Adrenal gland (tissue), 12 donors: ENCODE data around the gene SCN1A. TPM values are rescaled to one million over a fixed set of nuclear protein-coding genes. Genes with fewer than 3 reads are reported as not detected.

Experiments used
- DNase-seq, 7 donors: peaks; one replicate each; pipeline ENCODE4 v3.0.0-alpha.2; 2019 to 2020
- H3K27ac ChIP-seq, 5 donors: fragments of 200-600 bp; sonication (generic) in 4 of 5; 1 replicate in 3 of 5; 2 replicates in 2 of 5; pipeline versions ENCODE4 v1.5.1 to v1.8.0; 2016 to 2020; ENCODE audit warnings: mild to moderate bottlenecking in 1 of 5
- H3K27me3 ChIP-seq: fragments of 200-600 bp; 2 replicates; pipeline ENCODE4 v1.8.0; 2021
- H3K36me3 ChIP-seq, 2 donors: fragments of 200-600 bp; replicated peaks in 1 of 2; 1 replicate in 1 of 2; 2 replicates in 1 of 2; pipeline versions ENCODE4 v1.5.1 to v1.8.0; 2018 to 2022
- H3K4me1 ChIP-seq, 2 donors: fragments of 200-600 bp; replicated peaks in 1 of 2; 1 replicate in 1 of 2; 2 replicates in 1 of 2; pipeline versions ENCODE4 v1.5.1 to v1.8.0; 2018 to 2021
- H3K4me3 ChIP-seq, 4 donors: fragments of 200-600 bp; sonication (generic) in 3 of 4; one replicate each; pipeline ENCODE4 v1.5.1; 2016 to 2018
- H3K9me3 ChIP-seq, 3 donors: fragments of 200-600 bp; sonication (generic) in 1 of 3; replicated peaks in 1 of 3; 1 replicate in 2 of 3; 2 replicates in 1 of 3; pipeline versions ENCODE4 v1.5.1 to v1.8.0; 2016 to 2021
- CTCF ChIP-seq, 6 experiments: fragments of 450-650 bp in 4 of 6; fragments of 200-600 bp in 2 of 6; sonication (generic) in 1 of 6; IDR thresholded peaks; 1 replicate in 5 of 6; 2 replicates in 1 of 6; pipeline versions ENCODE4 v1.5.1 to v1.8.0; 2016 to 2021; ENCODE audit warnings: antibody characterized with exemption in 6 of 6, mild to moderate bottlenecking in 2 of 6, moderate library complexity in 1 of 6
- POLR2A ChIP-seq, 2 donors: fragments of 450-650 bp; IDR thresholded peaks; one replicate each; pipeline ENCODE4 v1.6.1; 2017; ENCODE audit warnings: antibody characterized with exemption in 2 of 2, mild to moderate bottlenecking in 2 of 2, moderate library complexity in 1 of 2
- WGBS, 4 donors: extraction: QIAGEN DNeasy Blood & Tissue Kit in 2 of 4; methylation state at CpG; one replicate each; pipeline versions ENCODE4 v1.1.5 to v1.1.7; 2013 to 2017; 5-methylcytosine and 5-hydroxymethylcytosine counted together
- intact Hi-C, 2 donors: fragments of 100-400 bp; cut with DNase I; formaldehyde crosslinking; loops; one replicate each; pipeline versions ENCODE4 v1.14.1 to v1.15.0; 2022 to 2023
- polyA plus RNA-seq, 3 donors: library from polyadenylated mRNA; stranded (reverse); fragments of 200-250 nt in 2 of 3; fragments of 350-450 nt in 1 of 3; fragmentation: Illumina TruSeq in 1 of 3; extraction: RNeasy Lipid Tissue Mini Kit (QIAGEN cat#74804) in 1 of 3; gene quantifications; one replicate each; pipeline ENCODE4 v1.2.3, GENCODE V29; 2013 to 2014
- total RNA-seq, 9 donors: library from RNA; depleted of rRNA in 4 of 9; stranded (reverse); fragments of >200 nt in 4 of 9; fragments of 120-200 nt in 1 of 9; fragmentation: NEBNext Ultra II Directional in 1 of 9; extraction: Animal tissue kit (Norgen Biotek cat#: 25700) in 1 of 9; gene quantifications; one replicate each; pipeline versions ENCODE4 v1.1.0 to v1.2.4, GENCODE V29; 2013 to 2023
- donor health status: healthy with polysubstance abuse.
- donor health status: Bipolar disorder and iron deficiency.
- donor health status: DM: yes; HTN: yes; CAD: no.
- donor health status: DM: no; HTN: no; CAD: no.
- donor health status: DM: no; HTN: no; CAD: no.
- donor health status: DM: yes; HTN: yes; CAD: no.

SCN1A gene
- total and polyA plus RNA-seq, 12 donors, result 0.07 to 8.9 (median 0.22) TPM; not detected in 4

- no peaks in the 10 kb centered on the region for H3K9me3 ChIP-seq
- no peak overlapping the region for H3K4me3 ChIP-seq
- no peak for DNase-seq
- no peaks in the 10 kb centered on the region for H3K27me3 ChIP-seq
- no peaks in the 10 kb centered on the region for H3K4me1 ChIP-seq
- H3K36me3 ChIP-seq, result no peaks in the 10 kb centered on the region
- 54 to 63% (median 61%) methylated on average over 7 of the region's 7 CpGs for WGBS, 4 donors
- no peak for TF ChIP-seq POLR2A (IDR thresholded peaks at IDR 0.05)
- no peak for TF ChIP-seq CTCF (IDR thresholded peaks at IDR 0.05)
- intact Hi-C loops, result no loop called here
- no peak overlapping the region for H3K27ac ChIP-seq
These were observed 20.9 kb upstream of the SCN1A start for GRCh38 chr2:166148500-166149400.

DNA sequence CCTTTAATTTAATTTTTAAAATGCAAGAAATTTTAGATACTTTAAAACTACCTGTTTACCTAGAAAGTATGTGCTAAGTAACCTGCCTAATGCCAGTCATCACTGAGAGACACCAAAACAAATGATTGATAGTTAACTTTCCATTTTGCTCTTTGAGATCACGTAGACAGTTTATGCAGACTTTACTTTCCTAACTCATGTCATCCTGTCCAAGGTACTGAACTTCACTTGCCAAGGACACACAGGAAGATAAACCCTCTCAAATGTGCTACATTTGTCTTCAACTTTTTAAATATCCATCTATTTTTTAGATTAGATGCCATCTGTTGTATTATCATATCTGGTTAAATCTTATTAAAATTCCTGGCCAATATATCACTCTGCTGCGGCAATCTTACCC, 20.1 kb upstream of the SCN1A start:
- WGBS, 4 donors, result 42 to 54% (median 51%) methylated on average over 2 of the region's 2 CpGs

DNA sequence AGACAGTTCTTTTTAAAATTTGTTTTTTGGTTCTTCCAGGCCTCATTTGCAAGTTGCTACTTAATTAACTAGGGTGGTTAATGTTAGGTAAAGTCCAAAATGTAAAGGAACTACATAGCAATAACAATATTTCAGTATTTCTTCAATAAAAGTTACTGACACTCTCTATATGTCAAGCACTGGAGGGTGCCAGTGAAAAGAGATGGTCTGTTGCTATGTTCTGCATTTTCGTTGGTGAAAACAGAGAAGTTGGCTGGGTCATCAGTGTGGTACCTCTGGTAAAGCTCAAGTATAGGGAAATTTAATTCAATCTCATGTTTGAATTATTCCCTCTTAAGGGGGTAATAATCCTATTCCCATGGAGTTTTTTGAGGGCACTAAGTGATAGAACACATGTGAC, 16.3 kb upstream of the SCN1A start:
- intact Hi-C loops, result no loop called here
- TF ChIP-seq POLR2A (IDR thresholded peaks at IDR 0.05) (no peak), CTCF (IDR thresholded peaks at IDR 0.05) (no peak)

More for the DNA sequence above, 20.1 kb upstream of the SCN1A start:
- no peaks in the 10 kb centered on the region for H3K4me1 ChIP-seq
- no peak overlapping the region for H3K27ac ChIP-seq
- intact Hi-C loops, result no loop called here
- H3K27me3 ChIP-seq, result no peaks in the 10 kb centered on the region
- DNase-seq, result no peak
- no peak for TF ChIP-seq CTCF (IDR thresholded peaks at IDR 0.05)
- no peak for TF ChIP-seq POLR2A (IDR thresholded peaks at IDR 0.05)
- no peaks in the 10 kb centered on the region for H3K36me3 ChIP-seq
- H3K4me3 ChIP-seq, result no peak overlapping the region
- no peaks in the 10 kb centered on the region for H3K9me3 ChIP-seq

GRCh38 chr2:166140932-166141331, 13.1 kb upstream of the SCN1A start:
- 85 to 94% (median 88%) methylated on average over 2 of the region's 2 CpGs for WGBS, 4 donors
- H3K4me3 ChIP-seq, result no peak overlapping the region

More for the DNA sequence above, 16.3 kb upstream of the SCN1A start:
- Histone ChIP-seq H3K4me1 (no peaks in the 10 kb centered on the region), H3K36me3 (no peaks in the 10 kb centered on the region), H3K4me3 (no peak overlapping the region), H3K9me3 (no peaks in the 10 kb centered on the region), H3K27me3 (no peaks in the 10 kb centered on the region), H3K27ac (no peak overlapping the region)
- no peak for DNase-seq
- WGBS, 4 donors, result 57 to 77% (median 72%) methylated on average over 1 of the region's 1 CpG

More at GRCh38 chr2:166140932-166141331, 13.1 kb upstream of the SCN1A start:
- no peaks in the 10 kb centered on the region for H3K27me3 ChIP-seq
- H3K9me3 ChIP-seq, result no peaks in the 10 kb centered on the region
- intact Hi-C loops, result no loop called here
- TF ChIP-seq CTCF (IDR thresholded peaks at IDR 0.05) (no peak), POLR2A (IDR thresholded peaks at IDR 0.05) (no peak)
- no peaks in the 10 kb centered on the region for H3K4me1 ChIP-seq
- no peak for DNase-seq
- H3K36me3 ChIP-seq, result no peaks in the 10 kb centered on the region
- H3K27ac ChIP-seq, result no peak overlapping the region
